SH-SY5Y (cell line): ENCODE measurements around the gene TMEM151B.

Experiments used
- GATA2 ChIP-seq: IDR thresholded peaks from 2 replicates; pipeline ENCODE4 v1.6.1; 2011; ENCODE audit warnings: mild to moderate bottlenecking, low read depth, low read length
- GATA3 ChIP-seq: IDR thresholded peaks from 2 replicates; pipeline ENCODE4 v1.6.1; 2011; ENCODE audit warnings: low read depth, mild to moderate bottlenecking, low read length, moderate library complexity

DNA sequence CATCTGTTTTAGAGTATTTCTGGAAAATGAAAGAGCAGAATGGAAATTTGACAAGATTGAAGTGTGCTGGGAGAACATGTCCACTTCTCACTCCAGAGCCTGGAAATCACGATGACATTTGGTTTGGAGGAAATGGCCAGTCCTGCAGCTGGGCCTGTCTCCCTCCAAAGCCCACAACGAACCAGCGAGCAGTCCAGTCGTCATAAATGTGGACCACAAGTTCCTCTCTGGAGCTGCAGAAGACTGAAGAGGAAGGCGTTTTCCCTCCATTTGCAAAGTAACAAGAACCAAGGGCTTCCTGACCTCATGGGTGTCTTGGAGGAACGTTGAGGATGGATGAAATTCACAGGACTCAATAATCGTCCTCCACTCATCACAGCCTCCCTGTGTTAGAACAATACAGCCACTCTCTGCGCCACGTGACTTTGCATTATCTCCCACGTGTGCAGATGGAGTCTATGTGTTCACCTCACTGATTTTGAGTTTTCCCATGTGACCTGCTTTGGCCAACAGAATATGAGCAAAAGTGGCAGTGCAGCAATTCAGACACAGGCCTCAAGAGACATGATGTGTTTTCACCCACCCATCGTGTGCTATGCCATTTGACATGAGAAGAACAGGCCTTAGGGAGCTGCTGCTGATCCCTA, 63.1 kb downstream of the TMEM151B start:
- no peak for TF ChIP-seq GATA3
- TF ChIP-seq GATA2: no peak
